Activated CD4-positive, alpha-beta T cell treated with anti-CD3 and anti-CD28 coated beads for 36 hours (primary cell): ENCODE results near the gene PTPRJ. TPM values are rescaled to one million over a fixed set of nuclear protein-coding genes. Genes with fewer than 3 reads are reported as not detected.
A peak's percentile ranks its signal among the peaks of the same experiment; 100 is the strongest.
"Not testable (repeated sequence)": the region's sequence is repeated elsewhere in the genome, so short reads cannot be mapped to it uniquely, and the experiment has no call there.

Source experiments
- ATAC-seq: fragments of 200-7000 bp; cut with Tn5 transposase; one replicate; pipeline ENCODE4 v1.10.0; 2021; ENCODE audit warnings: mild to moderate bottlenecking, moderate library complexity
- CTCF ChIA-PET: fragments of 350-600 bp; sonication (Branson Sonifier 250); formaldehyde crosslinking; loops from one replicate; lab custom pipeline; 2021; ENCODE audit warnings: antibody characterized with exemption; lab: Charles Lee
- POLR2A ChIA-PET: fragments of 350-600 bp; sonication (Branson Sonifier 250); formaldehyde crosslinking; loops from one replicate; lab custom pipeline; 2021; ENCODE audit warnings: antibody characterized with exemption, inconsistent platforms; lab: Charles Lee
- DNase-seq: peaks from one replicate; pipeline ENCODE4 v3.0.0-alpha.2; 2020
- H3K27ac Mint-ChIP-seq: one replicate; pipeline ENCODE4 v1.8.0; 2021; ENCODE audit warnings: mixed read lengths
- H3K27me3 Mint-ChIP-seq: one replicate; pipeline ENCODE4 v1.8.0; 2021; ENCODE audit warnings: mixed read lengths
- H3K36me3 Mint-ChIP-seq: one replicate; pipeline ENCODE4 v1.8.0; 2021; ENCODE audit warnings: low read depth, mixed read lengths
- H3K4me1 Mint-ChIP-seq: one replicate; pipeline ENCODE4 v1.8.0; 2021; ENCODE audit warnings: mixed read lengths
- H3K4me3 Mint-ChIP-seq: one replicate; pipeline ENCODE4 v1.8.0; 2021; ENCODE audit warnings: mild to moderate bottlenecking, moderate library complexity, mixed read lengths
- H3K9me3 Mint-ChIP-seq: one replicate; pipeline ENCODE4 v1.8.0; 2021; ENCODE audit warnings: low read depth, mixed read lengths
- intact Hi-C, 2 experiments: fragments of 100-400 bp; cut with DNase I in 1 of 2; cut with micrococcal nuclease in 1 of 2; formaldehyde crosslinking; loops; one replicate each; pipeline versions ENCODE4 v1.14.2 to v1.15.1; 2022 to 2024; cut with DNase I, micrococcal nuclease
- total RNA-seq, 2 experiments: library from RNA; stranded (reverse); gene quantifications; one replicate each; pipeline ENCODE4 v1.2.3, GENCODE V29; 2021

Gene PTPRJ
- 10 to 100 TPM; 20.8 to 21.3 TPM for total RNA-seq

DNA sequence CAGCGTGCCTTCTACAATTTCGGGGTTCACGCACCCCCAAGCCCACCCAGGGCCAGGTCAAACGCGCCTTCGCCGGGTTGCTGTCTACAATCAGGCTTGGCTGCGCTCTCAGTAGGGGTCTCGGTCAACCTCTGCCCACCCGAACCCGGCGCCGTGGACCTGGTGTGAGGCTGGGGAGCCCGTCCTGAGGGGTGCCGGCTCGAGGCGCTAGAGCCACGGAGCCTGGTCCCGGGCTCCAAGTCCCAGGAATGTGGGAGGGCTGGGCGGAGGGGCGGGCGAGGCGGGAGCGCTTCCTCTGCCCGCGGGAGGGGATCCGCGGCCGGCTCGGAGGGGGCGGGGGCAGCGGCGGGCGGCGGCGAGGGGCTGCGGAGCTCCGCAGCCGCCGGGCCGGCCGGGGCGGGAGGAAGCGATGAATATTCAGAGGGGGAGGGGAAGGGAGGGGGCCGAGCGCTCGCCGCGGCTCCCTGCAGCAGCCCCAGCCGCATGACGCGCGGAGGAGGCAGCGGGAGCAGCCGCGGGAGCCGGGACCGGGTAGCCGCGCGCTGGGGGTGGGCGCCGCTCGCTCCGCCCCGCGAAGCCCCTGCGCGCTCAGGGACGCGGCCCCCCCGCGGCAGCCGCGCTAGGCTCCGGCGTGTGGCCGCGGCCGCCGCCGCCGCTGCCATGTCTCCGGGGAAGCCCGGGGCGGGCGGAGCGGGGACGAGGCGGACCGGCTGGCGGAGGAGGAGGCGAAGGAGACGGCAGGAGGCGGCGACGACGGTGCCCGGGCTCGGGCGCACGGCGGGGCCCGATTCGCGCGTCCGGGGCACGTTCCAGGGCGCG lies at the start of gene PTPRJ:
Gene PTPRJ (plus strand): TSS at position 472 of the 819 bp plus-strand sequence. CDS start 354 bp downstream, outside the sequence.
- peak within 1 kb of the TSS; percentile 93 for H3K4me3 Mint-ChIP-seq
- CTCF ChIA-PET = interaction anchor here (1.5 kb wide), 1 partner anchor 22 kb away, joined by 5 read pairs; no protein-coding TSS in a partner anchor
- peaks cover 30% of the 10 kb centered on the region for H3K4me1 Mint-ChIP-seq
- peaks cover 16% of the 10 kb centered on the region for H3K36me3 Mint-ChIP-seq
- intact Hi-C loops = loop anchor here (1.0 to 5.0 kb wide), 4 partner anchors 21 to 76 kb away; no protein-coding TSS in a partner anchor
- ATAC-seq = peak; percentile 40
- H3K27me3 Mint-ChIP-seq = peaks cover 5% of the 10 kb centered on the region
- peak; percentile 73 for DNase-seq
- POLR2A ChIA-PET = interaction anchor here (0.5 kb wide), 1 partner anchor 37 kb away, joined by 3 read pairs; no protein-coding TSS in a partner anchor
- H3K9me3 Mint-ChIP-seq = no peaks in the 10 kb centered on the region
- peak within 1 kb of the TSS; percentile 20 for H3K27ac Mint-ChIP-seq

- ChIA-PET POLR2A (interaction anchor here (0.6 to 1.6 kb wide), 6 partner anchors 74 to 178 kb away, joined by 3 to 10 read pairs (median 5); no protein-coding TSS in a partner anchor), CTCF (interaction anchor here (0.5 to 11.1 kb wide), 18 partner anchors 13 to 196 kb away, joined by 3 to 209 read pairs (median 3); partner anchors contain the start of gene NUP160)
- Mint-ChIP-seq H3K27me3 (no peaks in the 10 kb centered on the region), H3K9me3 (no peaks in the 10 kb centered on the region), H3K27ac (no peak overlapping the region), H3K36me3 (no peaks in the 10 kb centered on the region), H3K4me1 (peaks cover 21% of the 10 kb centered on the region), H3K4me3 (no peak overlapping the region)
- intact Hi-C loops = loop anchor here (1.0 to 10.0 kb wide), 5 partner anchors 50 to 372 kb away; partner anchors contain the start of genes OR4S1 (in 1 of the 2) and PTPRJ (in 1 of the 2)
- peak; percentile 84 for ATAC-seq
- DNase-seq = no peak
Measured at GRCh38 chr11:47932544-47932943, 47.8 kb upstream of the PTPRJ start.

DNA sequence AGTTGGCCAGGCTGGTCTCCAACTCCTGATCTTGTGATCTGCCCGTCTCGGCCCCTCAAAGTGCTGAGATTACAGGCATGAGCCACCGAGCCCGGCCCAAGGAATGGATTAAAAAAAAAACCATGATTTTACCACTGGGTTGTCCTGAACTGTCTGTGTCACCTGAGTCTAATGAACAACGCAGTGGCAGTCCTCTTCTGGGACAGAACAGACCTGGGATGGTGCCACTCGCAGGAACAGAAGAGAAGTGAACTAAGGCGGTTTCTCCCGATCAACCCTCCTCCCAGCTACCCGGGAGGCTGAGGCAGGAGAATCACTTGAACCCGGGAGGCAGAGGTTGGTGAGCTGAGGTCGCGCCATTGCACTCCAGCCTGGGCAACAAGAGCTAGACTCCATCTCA lies 46.6 kb upstream of the PTPRJ start:
- H3K36me3 Mint-ChIP-seq, H3K9me3 Mint-ChIP-seq, ATAC-seq, H3K27me3 Mint-ChIP-seq, H3K27ac Mint-ChIP-seq, DNase-seq, POLR2A ChIA-PET, H3K4me3 Mint-ChIP-seq: not testable (repeated sequence)
- intact Hi-C loops = loop anchor here (1.0 to 10.0 kb wide), 8 partner anchors 49 to 371 kb away; partner anchors contain the start of genes OR4S1 (in 1 of the 2) and PTPRJ (in 1 of the 2)
- peaks cover 18% of the 10 kb centered on the region for H3K4me1 Mint-ChIP-seq
- CTCF ChIA-PET = interaction anchor here (0.7 to 11.1 kb wide), 25 partner anchors 11 to 239 kb away, joined by 3 to 209 read pairs (median 5); no protein-coding TSS in a partner anchor

DNA sequence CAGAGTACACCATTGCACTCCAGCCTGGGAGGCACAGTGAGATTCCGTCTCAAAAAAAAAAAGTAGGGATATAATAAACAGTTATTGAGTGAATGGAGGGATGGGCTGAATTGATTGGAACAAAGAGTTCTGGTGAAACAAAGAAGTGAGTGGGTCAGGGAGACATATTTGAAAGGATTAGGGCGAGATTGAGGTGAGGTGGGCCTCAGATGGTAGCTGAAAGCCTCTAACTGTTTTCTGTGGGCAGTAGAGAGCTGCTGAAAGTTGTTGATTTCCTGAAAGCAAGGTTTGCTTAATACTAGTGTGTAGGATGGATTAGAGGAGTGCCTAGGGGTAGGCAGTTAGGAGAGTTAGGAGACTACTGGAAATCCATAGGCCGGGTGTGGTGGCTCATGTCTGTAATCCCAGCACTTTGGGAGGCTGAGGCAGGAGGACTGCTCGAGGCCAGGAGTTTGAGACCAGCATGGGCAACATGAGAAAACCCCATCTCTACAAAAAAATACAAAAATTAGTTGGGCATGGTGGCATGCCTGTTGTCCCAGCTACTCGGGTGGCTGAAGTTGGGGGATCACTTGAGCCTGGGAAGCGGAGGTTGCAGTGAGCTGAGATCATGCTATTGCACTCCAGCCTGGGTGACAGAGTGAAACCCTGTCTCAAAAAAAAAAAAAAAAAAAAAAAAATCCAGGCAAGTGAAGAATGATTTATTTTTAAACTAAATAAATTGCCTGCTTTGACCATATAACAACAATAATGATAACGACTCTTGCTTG lies 41.4 kb upstream of the PTPRJ start:
- POLR2A ChIA-PET = no interaction called here
- CTCF ChIA-PET = interaction anchor here (0.7 to 11.1 kb wide), 3 partner anchors 8 to 172 kb away, joined by 3 to 209 read pairs (median 4); no protein-coding TSS in a partner anchor
- Mint-ChIP-seq H3K9me3 (no peaks in the 10 kb centered on the region), H3K4me1 (peaks cover 17% of the 10 kb centered on the region), H3K27ac (peak overlapping the region; percentile 18), H3K27me3 (no peaks in the 10 kb centered on the region), H3K4me3 (no peak overlapping the region), H3K36me3 (no peaks in the 10 kb centered on the region)
- intact Hi-C loops = loop anchor here in 1 of 2 experiments (10.0 kb wide), 1 partner anchor 366 kb away; the partner anchor contains the start of gene OR4S1
- DNase-seq (no peak), ATAC-seq (no peak)

DNA sequence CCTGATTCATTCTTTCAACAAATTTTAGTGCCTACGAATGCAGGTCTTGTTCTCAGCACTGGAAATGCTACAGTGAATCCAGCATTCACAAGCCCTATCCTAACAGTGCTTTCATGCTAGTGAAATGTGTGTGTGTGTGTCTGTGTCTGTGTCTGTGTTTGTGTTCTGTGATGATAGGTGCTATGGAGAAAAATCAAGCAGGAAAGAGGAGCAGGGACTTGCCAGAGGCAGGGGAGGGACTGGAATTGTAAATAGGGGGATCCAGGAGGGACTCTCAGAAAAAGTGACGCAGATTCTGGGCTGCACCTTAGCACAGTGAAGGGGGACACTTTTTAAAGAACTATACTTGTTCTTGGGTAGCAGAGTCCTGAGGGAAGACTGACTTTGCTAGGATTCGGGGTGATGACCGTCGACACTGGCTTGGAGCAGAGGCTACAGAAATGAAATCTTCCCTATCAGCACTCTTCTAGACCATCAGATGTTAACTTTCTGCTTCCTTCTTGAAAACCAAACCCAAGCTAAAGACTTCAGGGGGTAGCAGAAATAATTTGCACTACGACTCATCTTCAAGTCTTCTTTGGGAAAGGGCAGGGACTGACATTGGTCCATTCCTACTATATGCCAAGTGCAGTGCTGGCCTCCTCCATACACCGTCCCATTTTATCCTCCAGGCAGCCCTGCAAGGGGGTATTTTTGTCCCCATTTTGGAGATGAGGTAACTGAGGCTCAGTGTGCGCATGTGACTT lies 39.3 kb upstream of the PTPRJ start:
- ATAC-seq (no peak), DNase-seq (no peak)
- Mint-ChIP-seq H3K9me3 (no peaks in the 10 kb centered on the region), H3K4me3 (no peak overlapping the region), H3K27ac (no peak overlapping the region), H3K27me3 (no peaks in the 10 kb centered on the region), H3K4me1 (peaks cover 11% of the 10 kb centered on the region), H3K36me3 (no peaks in the 10 kb centered on the region)
- ChIA-PET POLR2A (no interaction called here), CTCF (interaction anchor here (2.3 to 11.1 kb wide), 2 partner anchors 168 to 169 kb away, joined by 6 to 209 read pairs; no protein-coding TSS in a partner anchor)
- intact Hi-C loops = no loop called here

DNA sequence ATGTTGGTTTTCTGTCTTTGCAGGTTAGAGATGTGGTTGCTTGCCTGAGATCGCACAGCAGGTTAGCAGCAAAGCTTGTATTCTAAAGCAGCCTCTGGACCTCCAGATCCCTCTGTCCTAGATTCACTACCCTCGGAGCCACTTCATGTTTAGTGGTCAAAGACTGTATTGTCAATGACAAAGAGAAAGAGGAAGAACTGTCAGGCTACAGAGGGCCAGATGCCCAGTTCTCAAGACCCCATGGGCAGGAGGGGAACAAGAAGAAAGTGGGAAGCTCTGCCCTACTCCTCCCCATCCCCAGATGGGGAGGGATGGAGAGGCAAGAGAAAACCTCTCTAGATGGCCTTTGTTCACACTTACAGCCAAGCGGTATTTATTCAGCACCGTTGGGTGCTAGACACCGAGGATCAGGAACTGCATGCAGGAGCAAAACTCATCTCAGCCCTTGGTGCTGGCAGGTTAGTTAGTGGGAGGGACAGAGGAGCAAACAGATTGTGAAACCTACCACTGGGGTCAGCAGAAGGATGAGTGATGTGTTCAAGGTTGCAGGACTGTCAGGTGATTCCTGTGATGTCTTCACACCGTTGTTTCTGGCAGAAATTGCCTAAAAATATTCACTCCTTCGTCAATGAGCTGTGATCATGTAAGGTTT lies 38.3 kb upstream of the PTPRJ start:
- no peak for ATAC-seq
- CTCF ChIA-PET = interaction anchor here (0.6 to 2.3 kb wide), 3 partner anchors 167 to 176 kb away, joined by 3 to 6 read pairs (median 3); no protein-coding TSS in a partner anchor
- Mint-ChIP-seq H3K36me3 (no peaks in the 10 kb centered on the region), H3K4me3 (no peak overlapping the region), H3K9me3 (no peaks in the 10 kb centered on the region), H3K4me1 (peaks cover 19% of the 10 kb centered on the region), H3K27me3 (no peaks in the 10 kb centered on the region), H3K27ac (no peak overlapping the region)
- intact Hi-C loops = no loop called here
- no peak for DNase-seq
- POLR2A ChIA-PET = no interaction called here

DNA sequence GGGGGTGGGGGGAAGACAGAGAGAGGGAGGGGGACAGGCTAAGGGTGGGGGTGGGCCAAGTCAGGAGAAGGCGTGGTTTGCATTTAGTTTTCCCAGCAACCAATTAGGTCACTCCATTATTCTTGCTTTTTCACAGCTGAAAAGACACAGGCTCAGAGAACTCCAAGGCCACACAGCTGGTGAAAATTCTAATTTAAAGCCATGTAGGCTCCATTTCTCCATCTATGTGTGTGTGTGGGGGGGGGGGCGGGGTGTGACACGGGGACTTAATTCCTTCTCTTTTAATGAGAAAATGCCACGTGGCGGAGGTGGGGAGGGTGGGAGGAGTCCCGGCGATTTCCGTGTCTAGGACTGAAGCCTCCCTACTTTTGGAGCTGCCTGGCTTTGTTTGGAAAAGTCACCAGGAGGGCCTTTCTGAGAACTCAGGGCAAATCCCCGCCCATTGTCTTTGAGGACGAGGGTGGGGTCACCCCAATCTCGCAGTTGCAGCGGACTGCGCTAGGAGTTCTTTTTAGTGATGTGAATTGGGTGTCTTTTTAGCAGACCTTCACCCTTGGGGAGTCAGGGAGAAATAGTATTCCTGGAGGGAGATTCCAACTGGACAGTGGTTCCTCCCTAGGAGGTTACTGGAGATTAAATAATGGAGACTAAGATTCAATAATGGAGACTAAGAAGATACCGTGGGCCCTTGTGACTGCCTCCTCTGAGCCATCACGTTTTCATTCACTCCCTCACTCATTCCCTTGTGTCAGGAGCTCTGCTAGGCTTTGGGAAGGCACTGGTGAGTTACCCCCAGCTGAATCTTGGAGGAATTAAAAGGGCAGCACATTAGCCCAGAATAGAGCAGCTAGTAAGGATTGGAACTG lies 36.4 kb upstream of the PTPRJ start:
- CTCF ChIA-PET = interaction anchor here (2.3 kb wide), 1 partner anchor 165 kb away, joined by 6 read pairs; no protein-coding TSS in a partner anchor
- DNase-seq (no peak), ATAC-seq (no peak)
- H3K36me3 Mint-ChIP-seq = no peaks in the 10 kb centered on the region
- H3K4me3 Mint-ChIP-seq = no peak overlapping the region
- H3K4me1 Mint-ChIP-seq = peaks cover 25% of the 10 kb centered on the region
- H3K27me3 Mint-ChIP-seq = no peaks in the 10 kb centered on the region
- H3K27ac Mint-ChIP-seq = no peak overlapping the region
- POLR2A ChIA-PET = no interaction called here
- intact Hi-C loops = no loop called here
- no peaks in the 10 kb centered on the region for H3K9me3 Mint-ChIP-seq

- Mint-ChIP-seq H3K4me1 (peaks cover 28% of the 10 kb centered on the region), H3K4me3 (no peak overlapping the region), H3K27me3 (no peaks in the 10 kb centered on the region), H3K36me3 (no peaks in the 10 kb centered on the region), H3K9me3 (no peaks in the 10 kb centered on the region), H3K27ac (no peak overlapping the region)
- ATAC-seq (no peak), DNase-seq (no peak)
- intact Hi-C loops = no loop called here
- POLR2A ChIA-PET = no interaction called here
- CTCF ChIA-PET = interaction anchor here (1.1 kb wide), 1 partner anchor 200 kb away, joined by 3 read pairs; no protein-coding TSS in a partner anchor
Measured at GRCh38 chr11:47944632-47945031, 35.7 kb upstream of the PTPRJ start.

DNA sequence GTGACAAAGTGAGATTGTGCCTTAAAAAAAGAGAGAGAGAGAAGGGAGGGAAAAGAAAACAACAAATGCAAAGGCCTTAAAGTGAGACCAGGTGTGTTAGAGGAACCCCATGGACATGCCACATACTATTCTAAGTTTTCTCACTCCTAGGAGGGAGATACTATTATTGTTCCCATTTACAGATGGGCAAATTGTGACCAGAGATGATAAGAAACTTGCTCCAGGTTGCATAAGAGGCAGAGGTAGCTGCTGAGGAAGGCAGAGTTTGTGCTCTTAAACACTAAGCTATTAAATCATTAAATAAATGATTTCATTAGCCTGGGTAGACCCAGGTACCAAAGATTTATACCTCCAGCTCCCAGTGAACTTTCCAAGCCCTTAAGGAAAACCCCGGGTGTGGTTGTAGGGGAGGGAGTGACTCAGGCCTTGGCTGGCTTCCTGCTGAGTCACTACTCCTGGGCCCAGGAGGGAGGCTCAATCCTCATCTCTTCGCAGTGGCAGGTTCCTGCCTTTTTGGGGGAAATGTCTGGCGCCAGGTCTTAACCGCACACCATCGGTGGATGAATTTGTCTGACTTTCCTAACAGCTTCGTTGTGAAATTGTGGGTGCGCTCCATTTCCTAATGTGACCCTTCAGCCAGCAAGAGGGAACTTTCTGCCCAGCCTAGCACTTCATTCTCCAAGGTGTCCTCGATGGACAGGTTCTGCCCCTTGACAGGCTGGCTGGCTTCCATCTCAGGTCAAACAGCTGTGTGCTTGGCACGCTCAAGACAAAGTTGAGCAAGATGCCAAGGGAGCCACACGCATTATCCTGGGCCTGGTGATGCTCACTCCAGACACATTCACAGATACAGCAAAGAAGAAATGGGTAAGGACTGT lies 33.4 kb upstream of the PTPRJ start:
- Mint-ChIP-seq H3K27ac (peak overlapping the region; percentile 25), H3K9me3 (no peaks in the 10 kb centered on the region), H3K27me3 (no peaks in the 10 kb centered on the region), H3K4me3 (no peak overlapping the region), H3K4me1 (peaks cover 37% of the 10 kb centered on the region), H3K36me3 (no peaks in the 10 kb centered on the region)
- POLR2A ChIA-PET = no interaction called here
- CTCF ChIA-PET = interaction anchor here (1.0 to 1.8 kb wide), 5 partner anchors 10 to 170 kb away, joined by 3 to 5 read pairs (median 4); no protein-coding TSS in a partner anchor
- intact Hi-C loops = no loop called here
- ATAC-seq (peak; percentile 67), DNase-seq (peak; percentile 59)
